Measurements from ENCODE around the gene RNF150.

The RNF150 gene

GRCh38 chr4:140969296-140969695 is 164.0 kb downstream of the RNF150 start:
- DNase-seq = no peak

DNA sequence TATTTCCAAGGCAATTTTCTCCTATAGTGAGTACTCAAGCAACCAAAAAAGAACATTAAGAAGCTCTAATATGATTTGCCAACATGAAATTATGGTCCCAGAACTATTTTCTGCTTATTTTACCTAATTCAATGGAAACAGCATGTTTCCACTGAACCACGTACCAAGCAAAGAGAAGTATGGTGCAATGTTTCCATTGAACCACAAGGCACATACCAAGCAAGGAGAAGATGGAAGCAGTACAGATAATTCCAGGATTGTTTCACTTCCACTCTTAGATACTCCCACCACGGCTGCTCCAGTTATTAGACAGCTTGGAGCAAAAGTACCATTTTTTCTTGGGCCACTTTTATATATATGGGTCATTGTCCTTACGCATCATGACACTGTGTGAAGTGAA is 164.9 kb downstream of the RNF150 start:
- DNase-seq = no peak

GRCh38 chr4:140963883-140964282 is 169.4 kb downstream of the RNF150 start:
- no peak for DNase-seq

- no peak for DNase-seq
Measured at GRCh38 chr4:140955641-140956040, 177.6 kb downstream of the RNF150 start.

DNA sequence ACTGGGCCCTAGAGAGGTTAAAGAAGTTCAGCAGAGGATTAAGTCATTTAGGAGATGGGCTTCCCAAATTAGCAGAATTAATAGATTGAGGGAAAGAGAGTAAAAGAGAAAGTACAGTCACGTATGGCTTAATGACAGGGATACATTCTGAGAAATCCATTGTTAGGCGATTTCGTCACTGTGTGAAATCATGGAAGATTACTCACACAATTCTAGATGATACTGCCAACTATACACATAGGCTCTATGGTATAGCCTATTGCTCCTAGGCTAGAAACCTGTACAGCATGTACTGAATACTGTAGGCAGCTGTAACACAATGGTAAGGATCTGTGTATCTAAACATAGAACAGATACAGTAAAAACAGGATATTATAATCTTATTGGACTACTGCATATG is 180.6 kb downstream of the RNF150 start:
- DNase-seq = no peak

- no peak for DNase-seq
Measured at GRCh38 chr4:140947506-140947905, 185.8 kb downstream of the RNF150 start.

- no peak for DNase-seq
Measured at GRCh38 chr4:140945106-140945505, 188.2 kb downstream of the RNF150 start.

GRCh38 chr4:140944572-140944971 is 188.7 kb downstream of the RNF150 start:
- DNase-seq = no peak

GRCh38 chr4:140944199-140944515 is 189.1 kb downstream of the RNF150 start:
- no peak for DNase-seq

DNA sequence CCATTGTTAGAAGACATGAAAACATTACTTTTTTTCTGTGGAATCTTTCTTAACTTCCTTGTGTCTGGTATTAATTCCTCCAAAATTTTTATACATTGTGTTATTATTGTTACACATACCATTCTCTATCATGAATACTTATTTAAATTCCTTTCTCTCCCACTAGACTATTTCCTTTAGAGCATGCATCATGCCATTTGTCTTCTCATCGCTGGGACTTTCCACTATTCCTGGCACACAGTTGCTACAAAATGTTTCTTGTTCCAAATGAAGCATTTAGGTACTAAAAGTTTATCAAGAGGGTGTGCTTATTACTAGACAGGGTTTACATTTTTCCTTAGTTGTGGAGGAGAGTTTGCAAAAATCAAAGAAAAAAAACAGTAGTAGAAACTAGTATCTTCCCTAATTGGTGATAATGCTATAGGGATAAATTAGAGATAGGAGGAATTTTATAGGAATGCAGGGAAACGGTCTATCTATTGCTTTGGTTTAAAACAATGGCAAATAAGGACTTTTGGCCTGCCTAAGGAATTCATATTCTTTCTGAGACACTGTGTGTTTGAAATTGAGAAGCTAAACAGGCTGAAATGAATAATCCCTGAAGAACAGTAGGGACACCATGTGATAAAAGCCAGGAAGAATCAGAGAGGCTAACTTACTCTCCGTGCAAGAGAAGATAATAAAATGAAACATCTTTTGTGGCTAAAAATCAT is 189.6 kb downstream of the RNF150 start:
- no peak for DNase-seq

GRCh38 chr4:140940589-140940988 is 192.7 kb downstream of the RNF150 start:
- DNase-seq = no peak

GRCh38 chr4:140937866-140938265 is 195.4 kb downstream of the RNF150 start:
- DNase-seq = no peak

GRCh38 chr4:140935254-140935653 is 198.0 kb downstream of the RNF150 start:
- no peak for DNase-seq

DNA sequence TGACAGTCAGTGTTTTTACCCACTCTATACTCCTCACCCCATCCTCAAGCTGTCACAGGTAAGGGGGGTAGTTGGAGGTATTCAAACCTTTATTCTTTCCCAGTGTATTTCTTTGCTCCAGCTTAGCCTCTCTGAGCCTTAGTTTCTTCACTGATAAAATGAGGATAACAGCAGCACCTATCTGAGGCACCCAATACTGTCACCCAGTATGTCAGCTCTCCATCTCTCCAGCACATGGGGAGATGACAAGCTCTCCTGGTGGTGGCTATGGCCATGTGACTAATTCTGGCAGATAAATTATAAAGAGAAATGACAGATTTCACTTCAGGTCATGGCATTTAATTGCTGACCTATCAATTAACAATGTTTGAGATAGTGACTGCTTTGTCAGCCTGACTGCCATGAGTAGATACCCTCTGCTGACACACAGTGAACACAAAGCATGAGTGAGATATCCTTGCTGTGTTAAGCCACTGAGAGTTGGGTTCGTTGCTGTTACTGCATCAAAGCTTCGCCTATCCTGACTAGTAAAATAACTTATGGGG is 200.7 kb downstream of the RNF150 start:
- DNase-seq = no peak

DNA sequence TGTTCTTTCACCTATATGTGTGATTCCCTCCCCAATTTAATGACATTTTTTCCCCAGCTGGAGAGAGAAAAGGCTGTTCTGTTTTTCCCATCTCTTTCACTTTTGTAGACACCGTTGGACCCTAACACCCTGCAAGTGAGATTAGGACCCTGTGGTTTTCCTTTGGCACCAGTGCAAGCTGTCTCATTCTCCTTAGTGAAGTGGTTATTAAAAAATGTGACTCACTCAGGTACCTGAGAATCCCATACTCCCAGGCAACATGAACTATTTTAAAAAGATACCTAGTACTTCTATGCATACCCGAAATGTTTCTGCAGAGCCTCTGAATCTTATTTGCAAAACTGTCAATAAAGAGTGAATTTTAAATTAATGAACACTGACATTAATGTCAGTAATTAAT is 201.4 kb downstream of the RNF150 start:
- no peak for DNase-seq

- DNase-seq = no peak
Measured at GRCh38 chr4:140930557-140930956, 202.7 kb downstream of the RNF150 start.

- DNase-seq = no peak
Measured at GRCh38 chr4:140930011-140930410, 203.3 kb downstream of the RNF150 start.

DNA sequence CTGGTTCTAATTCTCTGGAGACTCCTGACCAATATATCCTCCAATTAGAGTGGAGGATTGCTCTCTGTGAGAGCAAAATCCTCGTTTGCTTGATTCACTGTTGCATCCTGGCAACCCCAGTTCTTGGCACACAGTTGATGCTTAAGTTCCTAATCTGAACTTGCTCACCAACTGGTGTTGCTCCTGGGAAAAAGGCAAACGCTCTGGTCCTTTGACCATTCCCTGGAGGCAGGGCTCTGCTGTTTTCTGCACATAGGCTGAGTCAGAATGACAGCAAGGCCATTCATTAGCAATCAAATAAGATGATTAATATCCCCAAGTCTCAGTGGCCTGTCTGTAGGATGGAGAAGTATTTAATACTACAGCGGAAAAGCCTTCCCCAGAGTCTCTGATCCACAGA is 204.4 kb downstream of the RNF150 start:
- no peak for DNase-seq

DNA sequence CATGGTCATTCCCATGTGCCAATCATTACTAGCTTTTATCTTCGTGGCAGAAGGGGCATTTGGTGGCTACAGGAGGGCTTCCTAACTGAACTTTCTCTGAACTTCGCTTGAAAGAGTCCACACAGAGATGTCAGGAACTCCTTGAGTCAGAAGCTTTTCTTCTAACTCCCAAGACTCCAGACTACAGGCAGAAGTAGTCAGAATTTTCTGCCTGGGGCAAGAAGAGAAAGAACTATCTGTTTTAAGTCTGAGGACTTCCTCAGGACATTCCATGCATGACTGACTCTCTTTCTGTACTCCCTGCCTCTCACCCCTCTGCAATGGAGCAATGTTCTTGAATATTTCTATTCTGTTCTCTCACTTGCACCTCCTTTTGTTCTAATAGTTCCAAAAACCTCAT is 206.6 kb downstream of the RNF150 start:
- no peak for DNase-seq

DNA sequence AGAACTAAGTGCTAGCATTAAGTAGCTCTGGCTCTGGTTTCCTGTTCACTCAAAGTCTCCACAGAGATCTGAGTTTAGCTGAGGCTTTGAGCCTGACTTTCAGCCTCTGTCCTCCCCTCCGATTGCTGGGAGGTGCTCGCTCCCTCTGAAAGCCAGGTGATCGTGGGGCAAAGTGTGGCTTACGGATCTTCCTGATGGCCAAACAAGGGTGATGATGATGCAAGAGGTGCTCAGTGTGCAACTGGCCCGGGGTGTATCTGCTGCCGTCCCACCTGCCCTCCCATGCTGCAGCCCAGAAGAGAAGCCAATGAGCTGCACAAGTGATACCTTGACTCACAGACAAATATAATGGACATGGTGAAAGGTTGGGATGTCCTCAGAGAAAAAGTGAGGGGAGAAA is 207.9 kb downstream of the RNF150 start:
- no peak for DNase-seq

DNA sequence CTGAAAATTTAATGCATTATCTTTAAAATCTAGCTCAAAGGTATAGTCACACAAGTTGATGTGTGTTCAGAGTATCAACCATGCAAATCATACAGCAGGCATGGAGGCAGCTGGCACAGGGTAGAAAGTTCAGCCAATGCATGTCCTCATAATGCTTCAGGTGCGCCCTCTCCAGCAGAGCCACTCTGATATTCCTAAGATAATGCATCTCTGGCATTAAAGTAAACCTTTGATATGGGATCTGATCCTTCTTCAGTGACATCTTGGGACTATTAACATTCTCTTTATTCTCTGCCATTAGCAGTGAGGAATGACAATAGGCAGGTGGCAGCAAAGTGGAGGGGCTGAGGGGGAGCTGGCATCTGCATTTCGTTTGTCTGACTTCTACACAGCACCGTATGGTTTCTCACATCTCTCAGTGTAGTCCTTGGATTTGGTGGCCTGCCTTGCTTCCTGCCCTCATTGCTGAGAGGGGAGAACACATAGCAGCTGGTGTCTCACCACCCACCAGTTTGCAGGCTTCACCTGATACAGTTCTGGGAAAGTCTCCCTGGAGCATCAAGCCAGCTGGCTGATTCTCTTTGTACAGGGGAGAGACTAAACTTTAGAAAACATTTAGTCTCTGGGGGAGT is 208.4 kb downstream of the RNF150 start:
- no peak for DNase-seq

DNA sequence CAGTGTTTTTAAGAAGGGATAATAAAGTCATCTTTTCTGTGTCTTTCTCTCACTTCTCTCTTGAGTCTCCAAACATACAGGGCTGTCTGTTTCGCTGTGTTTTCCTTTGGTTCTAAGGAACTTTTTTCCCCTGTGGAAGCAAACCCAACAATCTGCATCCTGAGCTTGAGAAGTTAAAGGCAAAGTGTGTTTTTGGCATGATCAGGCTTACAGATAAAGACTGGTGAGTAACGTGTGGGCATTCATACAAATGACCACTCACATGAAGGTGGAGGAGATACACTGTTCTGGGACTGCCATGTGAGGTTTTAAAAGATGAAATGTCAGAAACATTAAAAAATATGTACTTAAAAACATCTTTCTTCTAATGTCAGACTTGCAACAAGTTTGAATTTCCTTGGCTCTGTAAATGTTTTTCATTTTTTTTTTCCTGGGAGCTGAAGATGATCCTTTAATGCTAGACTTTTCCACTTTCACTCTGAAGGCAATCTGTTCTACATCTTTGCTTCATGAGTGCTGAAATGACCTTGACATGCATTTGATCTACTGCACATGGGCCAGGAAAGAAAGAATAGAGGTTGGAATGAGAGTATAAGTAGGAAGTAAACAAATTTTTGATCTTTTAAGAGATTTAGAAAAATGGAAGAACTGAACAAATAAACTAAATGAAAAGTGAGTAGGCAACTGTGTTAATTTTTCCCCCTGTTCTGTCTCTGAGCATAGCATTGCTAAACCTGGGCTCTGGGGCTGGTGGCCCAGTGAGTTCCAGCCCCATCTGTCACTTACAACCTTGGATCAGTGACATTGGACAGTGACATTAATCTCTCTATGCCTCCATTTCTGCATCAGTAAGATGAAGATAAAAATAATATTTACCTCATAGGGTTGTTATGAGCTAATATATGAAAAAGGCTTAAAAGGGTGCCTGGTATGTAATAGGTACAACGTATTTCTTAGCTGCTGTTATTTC is 226.0 kb downstream of the RNF150 start:
- DNase-seq = no peak

DNA sequence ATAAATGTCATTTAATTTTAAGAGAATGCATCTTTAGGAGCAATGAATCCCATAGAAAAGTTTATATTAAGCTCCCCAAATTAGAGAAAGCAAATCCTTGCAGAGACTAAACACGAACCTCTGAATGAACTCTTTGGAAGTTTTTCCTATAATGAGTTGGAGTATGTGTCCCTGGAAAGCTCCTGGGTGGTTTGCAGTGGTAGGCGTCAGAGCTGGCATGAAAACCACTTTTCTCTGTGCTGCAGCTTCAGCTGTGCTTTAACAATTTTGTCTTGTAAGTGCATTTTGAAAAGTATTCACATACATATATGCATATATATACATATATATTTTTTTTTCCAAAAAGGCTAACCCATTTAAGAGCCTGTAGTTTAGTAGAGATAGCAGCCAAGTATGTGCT is 228.4 kb downstream of the RNF150 start:
- DNase-seq = no peak
